Lower leg skin (tissue), 4 donors: ENCODE measurements around the gene RARRES1. TPM values are rescaled to one million over a fixed set of nuclear protein-coding genes. Genes with fewer than 3 reads are reported as not detected.

Source experiments
- DNase-seq, 2 donors: peaks; one replicate each; pipeline ENCODE4 v3.0.0-alpha.2; 2019; ENCODE audit warnings: low spot score in 2 of 2
- H3K4me3 ChIP-seq: fragments of 200-600 bp; sonication (generic); 2 replicates; pipeline ENCODE4 v1.5.1; 2017; ENCODE audit warnings: mild to moderate bottlenecking, low read depth; ENCODE audit not compliant: poor library complexity, severe bottlenecking
- POLR2A ChIP-seq, 2 donors: fragments of 450-650 bp; IDR thresholded peaks; one replicate each; pipeline ENCODE4 v1.6.1; 2016 to 2017; ENCODE audit warnings: antibody characterized with exemption in 2 of 2, mild to moderate bottlenecking in 1 of 2, moderate library complexity in 1 of 2
- WGBS, 2 donors: methylation state at CpG; one replicate each; pipeline ENCODE4 v1.1.5; 2018; 5-methylcytosine and 5-hydroxymethylcytosine counted together
- intact Hi-C: fragments of 100-400 bp; cut with DNase I; formaldehyde crosslinking; loops from one replicate; pipeline ENCODE4 v1.15.0; 2023; ENCODE audit warnings: low total_unique reads
- total RNA-seq, 4 donors: library from RNA; depleted of rRNA; stranded (reverse); fragments of >200 nt; gene quantifications; one replicate each; pipeline ENCODE4 v1.1.0, GENCODE V29; 2016
- TF ChIP-seq, protein P1 (sequence below), 3 donors: fragments of 450-650 bp; IDR thresholded peaks; one replicate each; pipeline ENCODE4 v1.5.1; 2016; ENCODE audit warnings: antibody characterized with exemption in 3 of 3, mild to moderate bottlenecking in 3 of 3, moderate library complexity in 2 of 3

The RARRES1 gene
- total RNA-seq, 4 donors from 2014 or later, result 5.9 to 89.7 (median 9.2) TPM

DNA sequence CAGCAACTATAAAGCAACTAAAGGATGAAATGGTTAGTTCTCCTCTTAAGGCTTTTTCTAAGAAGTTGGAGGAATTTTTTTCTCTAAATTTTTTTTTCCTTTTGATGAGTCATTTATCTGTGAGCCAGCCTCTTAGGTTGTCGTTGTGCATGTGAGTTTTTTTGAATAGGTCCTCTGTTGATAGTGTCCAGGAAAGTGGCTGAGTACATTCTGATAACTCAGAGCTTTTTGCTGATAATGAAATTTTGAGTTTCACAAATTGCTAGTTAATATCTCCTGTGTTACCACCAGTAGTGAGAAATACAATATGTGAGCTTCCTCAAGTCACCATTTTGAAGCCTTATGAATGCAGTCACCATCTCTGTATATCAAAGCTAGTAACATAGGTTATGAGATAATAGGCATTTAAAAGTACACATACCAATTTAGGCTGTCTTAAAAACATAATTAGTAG lies 52.7 kb downstream of the RARRES1 start:
- WGBS, 2 donors, result 21 to 47% methylated on average over 1 of the region's 1 CpG
- no peak for DNase-seq
- no peak overlapping the region for H3K4me3 ChIP-seq
- TF ChIP-seq, protein P1, sequence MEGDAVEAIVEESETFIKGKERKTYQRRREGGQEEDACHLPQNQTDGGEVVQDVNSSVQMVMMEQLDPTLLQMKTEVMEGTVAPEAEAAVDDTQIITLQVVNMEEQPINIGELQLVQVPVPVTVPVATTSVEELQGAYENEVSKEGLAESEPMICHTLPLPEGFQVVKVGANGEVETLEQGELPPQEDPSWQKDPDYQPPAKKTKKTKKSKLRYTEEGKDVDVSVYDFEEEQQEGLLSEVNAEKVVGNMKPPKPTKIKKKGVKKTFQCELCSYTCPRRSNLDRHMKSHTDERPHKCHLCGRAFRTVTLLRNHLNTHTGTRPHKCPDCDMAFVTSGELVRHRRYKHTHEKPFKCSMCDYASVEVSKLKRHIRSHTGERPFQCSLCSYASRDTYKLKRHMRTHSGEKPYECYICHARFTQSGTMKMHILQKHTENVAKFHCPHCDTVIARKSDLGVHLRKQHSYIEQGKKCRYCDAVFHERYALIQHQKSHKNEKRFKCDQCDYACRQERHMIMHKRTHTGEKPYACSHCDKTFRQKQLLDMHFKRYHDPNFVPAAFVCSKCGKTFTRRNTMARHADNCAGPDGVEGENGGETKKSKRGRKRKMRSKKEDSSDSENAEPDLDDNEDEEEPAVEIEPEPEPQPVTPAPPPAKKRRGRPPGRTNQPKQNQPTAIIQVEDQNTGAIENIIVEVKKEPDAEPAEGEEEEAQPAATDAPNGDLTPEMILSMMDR (IDR thresholded peaks at IDR 0.05), result no peak
- no peak for TF ChIP-seq POLR2A (IDR thresholded peaks at IDR 0.05)
- intact Hi-C loops, result no loop called here

DNA sequence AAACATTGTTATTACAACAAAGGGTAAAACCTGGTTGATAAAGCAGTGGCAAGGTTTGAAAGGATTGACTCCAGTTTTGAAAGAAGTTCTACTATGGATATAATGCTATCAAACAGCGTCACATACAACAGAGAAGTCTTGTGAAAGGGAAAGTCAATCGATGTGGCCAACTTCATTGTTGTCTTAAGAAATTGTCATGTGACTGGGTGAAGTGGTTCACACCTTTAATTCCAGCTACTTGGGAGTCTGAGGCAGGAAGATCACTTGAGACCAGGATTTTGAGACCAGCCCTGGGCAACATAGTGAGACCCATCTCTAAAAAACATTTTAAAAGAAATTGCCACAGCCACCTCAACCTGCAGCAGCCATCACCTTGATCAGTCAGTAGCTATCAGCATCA lies 53.6 kb downstream of the RARRES1 start:
- no peak overlapping the region for H3K4me3 ChIP-seq
- DNase-seq, result no peak
- no peak for TF ChIP-seq POLR2A (IDR thresholded peaks at IDR 0.05)
- TF ChIP-seq, protein P1 (IDR thresholded peaks at IDR 0.05), result no peak
- intact Hi-C loops, result no loop called here
- WGBS, 2 donors, result 97 to 98% methylated on average over 2 of the region's 2 CpGs

DNA sequence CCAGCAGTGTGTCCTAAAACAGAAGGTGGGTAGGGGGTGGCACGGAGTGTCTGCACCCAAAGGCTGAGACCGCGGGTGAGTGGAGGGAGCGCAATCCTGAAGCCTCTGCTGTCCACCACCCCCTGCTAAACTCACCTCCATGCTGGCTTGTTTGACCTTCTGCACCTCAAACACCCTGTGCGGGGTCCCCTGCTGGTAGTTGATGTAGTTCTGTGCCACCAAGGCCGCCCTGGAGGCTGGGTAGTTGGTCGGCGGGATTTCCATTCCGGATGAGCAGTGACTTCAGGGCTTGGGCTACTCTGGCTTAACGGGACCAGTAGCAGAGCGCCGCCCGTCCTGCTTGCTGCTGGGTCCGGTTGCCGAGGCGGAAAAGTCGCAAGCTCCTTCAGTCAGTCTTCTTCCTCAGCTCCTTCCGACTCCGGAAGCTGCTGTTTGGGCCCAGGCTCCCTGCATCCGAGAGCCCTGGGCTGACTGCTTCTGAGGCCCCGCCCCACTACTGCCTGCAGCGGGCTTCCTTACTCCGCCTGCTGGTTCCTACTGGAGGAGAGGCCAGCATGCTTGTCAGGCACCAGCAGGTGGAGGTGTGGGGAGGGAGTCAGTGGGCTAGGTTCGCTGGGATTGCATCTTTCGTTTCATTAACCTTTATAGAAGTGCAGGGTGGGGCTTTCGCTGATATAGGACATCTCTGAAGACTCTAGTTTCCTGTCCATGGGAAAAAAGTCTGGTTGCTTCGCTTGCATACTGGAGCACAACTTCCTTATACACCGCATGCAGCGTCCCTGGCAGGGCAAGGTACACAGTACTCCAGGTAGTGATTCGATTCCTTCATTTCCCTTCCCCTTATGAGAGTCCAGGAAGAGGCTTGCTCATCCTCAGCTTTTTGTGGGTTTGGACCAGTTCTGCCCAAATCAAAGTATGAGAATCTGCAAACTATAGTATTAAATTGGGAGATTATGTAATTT lies 59.8 kb downstream of the RARRES1 start, which contains the start of gene LXN:
TSS of gene LXN (minus strand) at position 434 of the 962 bp plus-strand sequence. CDS start at position 264, 170 bp downstream.
- intact Hi-C loops, result no loop called here
- 17% methylated on average over 30 of the region's 30 CpGs for WGBS, 2 donors
- peak; percentile 79 to 93 for DNase-seq
- TF ChIP-seq POLR2A (IDR thresholded peaks at IDR 0.05), result peak in 1 of 2 donors; percentile 15
- TF ChIP-seq, protein P1 (IDR thresholded peaks at IDR 0.05), result no peak
- peak within 1 kb of the TSS; percentile 28 for H3K4me3 ChIP-seq

DNA sequence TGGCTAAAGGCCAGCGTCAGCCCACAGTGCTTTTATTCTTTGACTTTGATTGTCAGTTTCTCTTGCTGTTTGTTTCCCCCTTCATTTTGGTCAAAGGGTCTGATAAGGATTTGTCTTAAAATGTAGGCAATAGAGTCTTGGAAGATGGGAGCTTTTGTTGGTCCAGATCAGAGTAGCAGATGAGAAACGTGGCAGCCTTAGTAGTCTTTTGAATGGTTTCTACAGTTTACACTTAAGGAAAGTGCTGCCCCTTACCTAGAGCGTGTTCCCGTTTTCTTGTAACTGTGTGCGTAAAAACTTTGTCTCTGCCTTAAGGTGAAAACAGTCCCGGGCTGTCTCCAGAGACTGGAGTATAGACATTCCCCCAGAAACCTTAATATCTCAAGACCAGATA lies 60.4 kb downstream of the RARRES1 start:
- 22 to 32% methylated on average over 6 of the region's 6 CpGs for WGBS, 2 donors

DNA sequence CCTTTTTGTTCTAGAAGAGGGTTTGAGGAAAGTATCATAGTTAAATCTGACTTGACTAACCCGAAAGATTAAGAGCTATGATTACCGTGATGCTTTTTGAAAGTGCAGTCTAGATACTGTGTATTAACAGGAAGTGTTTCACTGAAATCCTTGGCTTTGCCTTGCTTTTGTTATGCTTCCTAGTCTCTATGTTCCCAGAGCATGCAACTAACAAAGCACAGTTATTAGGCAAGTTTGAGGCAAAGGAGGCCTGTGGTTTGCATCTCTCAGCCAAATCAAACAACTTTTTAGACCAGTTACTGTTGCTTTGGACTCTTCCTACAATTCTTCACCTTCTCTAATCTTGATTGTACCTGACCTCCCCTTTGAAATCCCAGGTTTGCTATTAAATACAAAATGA lies 63.8 kb downstream of the RARRES1 start:
- TF ChIP-seq, protein P1 (IDR thresholded peaks at IDR 0.05), result no peak
- TF ChIP-seq POLR2A (IDR thresholded peaks at IDR 0.05), result no peak
- H3K4me3 ChIP-seq, result no peak overlapping the region
- DNase-seq, result no peak
- WGBS, 2 donors, result 82 to 83% methylated on average over 2 of the region's 2 CpGs
- intact Hi-C loops, result no loop called here

More for the DNA sequence above, 60.4 kb downstream of the RARRES1 start:
- no peak for TF ChIP-seq POLR2A (IDR thresholded peaks at IDR 0.05)
- TF ChIP-seq, protein P1 (IDR thresholded peaks at IDR 0.05), result no peak
- peak overlapping the region; percentile 28 for H3K4me3 ChIP-seq
- DNase-seq, result no peak
- intact Hi-C loops, result no loop called here
